Colonic mucosa (tissue), 4 donors: ENCODE data around the gene RAB33A. TPM values are rescaled to one million over a fixed set of nuclear protein-coding genes. Genes with fewer than 3 reads are reported as not detected.
"Not testable (repeated sequence)": the region's sequence is repeated elsewhere in the genome, so short reads cannot be mapped to it uniquely, and the experiment has no call there.

Experiments used
- DNase-seq: peaks from one replicate; pipeline ENCODE4 v3.0.0-alpha.2; 2020
- H3K27ac ChIP-seq: fragments of 200-600 bp; one replicate; pipeline ENCODE4 v1.8.0; 2021
- H3K27me3 ChIP-seq: fragments of 200-600 bp; one replicate; pipeline ENCODE4 v1.8.0; 2021
- H3K36me3 ChIP-seq: fragments of 200-600 bp; one replicate; pipeline ENCODE4 v1.8.0; 2021
- H3K4me1 ChIP-seq: fragments of 200-600 bp; one replicate; pipeline ENCODE4 v1.8.0; 2021; ENCODE audit warnings: mild to moderate bottlenecking
- H3K4me3 ChIP-seq: fragments of 200-600 bp; one replicate; pipeline ENCODE4 v1.8.0; 2021
- H3K9ac ChIP-seq, 2 donors: one replicate each; pipeline ENCODE4 v1.7.0; 2013; ENCODE audit warnings: control low read depth in 2 of 2, low read depth in 2 of 2, low read length in 2 of 2
- H3K9me3 ChIP-seq: fragments of 200-600 bp; one replicate; pipeline ENCODE4 v1.8.0; 2021
- CTCF ChIP-seq: fragments of 200-600 bp; IDR thresholded peaks from one replicate; pipeline ENCODE4 v1.8.0; 2022; ENCODE audit warnings: antibody characterized with exemption, mild to moderate bottlenecking
- intact Hi-C: fragments of 100-400 bp; cut with DNase I; formaldehyde crosslinking; loops from one replicate; pipeline ENCODE4 v1.14.1; 2022
- total RNA-seq, 2 donors: library from RNA; stranded (reverse); fragmentation: NEBNext Ultra II Directional in 1 of 2; extraction: Animal tissue kit (Norgen Biotek cat#: 25700) in 1 of 2; gene quantifications; one replicate each; pipeline ENCODE4 v1.2.1, GENCODE V29; 2021
- donor health status: healthy.
- donor health status: DM: no; HTN: no; CAD: no.
- donor health status: DM: no; HTN: no; CAD: no.

RAB33A gene
- total RNA-seq, 2 donors from 2014 or later: 0.50 TPM; not detected in 1

DNA sequence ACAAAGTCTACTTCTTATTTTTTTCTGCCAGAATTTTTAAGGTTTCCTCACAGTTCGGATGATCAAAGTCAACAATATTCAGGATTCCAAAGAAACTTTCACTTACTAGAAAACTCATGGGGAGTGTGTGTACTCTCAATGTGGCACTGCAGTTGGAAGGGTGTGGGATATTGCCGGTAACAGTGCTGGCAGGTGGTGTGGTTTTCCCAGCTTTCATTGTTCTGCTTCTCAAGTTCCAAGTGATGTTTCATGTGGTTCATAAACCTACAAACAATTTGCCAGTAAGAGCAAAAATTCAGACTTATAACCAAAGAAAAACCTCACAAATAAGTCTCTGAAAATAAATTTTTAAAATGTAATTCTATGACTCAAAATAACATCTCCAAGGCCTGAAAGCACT lies 57.1 kb downstream of the RAB33A start:
- TF ChIP-seq CTCF: no peak
- no peak overlapping the region for H3K27ac ChIP-seq
- intact Hi-C loops: no loop called here

DNA sequence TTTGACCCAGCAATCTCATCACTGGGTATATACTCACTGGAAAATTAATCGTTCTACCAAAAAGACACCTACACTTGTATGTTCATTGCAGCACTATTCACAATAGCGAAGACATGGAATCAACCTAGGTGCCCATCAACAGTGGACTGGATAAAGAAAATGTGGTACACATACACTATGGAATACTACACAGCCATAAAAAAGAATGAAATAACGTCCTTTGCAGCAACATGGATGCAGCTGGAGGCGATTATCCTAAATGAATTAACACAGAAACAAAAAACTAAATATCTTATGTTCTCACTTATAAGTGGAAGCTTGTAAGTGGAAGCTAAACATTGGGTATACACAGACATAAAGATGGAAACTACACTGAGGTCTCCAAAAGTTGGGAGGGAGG lies 59.4 kb downstream of the RAB33A start:
- H3K4me1 ChIP-seq, DNase-seq, intact Hi-C loops: not testable (repeated sequence)

More for the DNA sequence above, 57.1 kb downstream of the RAB33A start:
- Histone ChIP-seq H3K36me3 (no peaks in the 10 kb centered on the region), H3K9ac (no peak overlapping the region), H3K4me3 (no peak overlapping the region), H3K9me3 (no peaks in the 10 kb centered on the region), H3K4me1 (no peaks in the 10 kb centered on the region), H3K27me3 (no peaks in the 10 kb centered on the region)
- no peak for DNase-seq

More for the DNA sequence above, 59.4 kb downstream of the RAB33A start:
- not testable (repeated sequence) for H3K9ac ChIP-seq, H3K36me3 ChIP-seq, H3K27ac ChIP-seq, H3K4me3 ChIP-seq, H3K9me3 ChIP-seq, H3K27me3 ChIP-seq

Other genes starting within 250 kb of the RAB33A start
- 10 to 100 TPM in 1 of 2 donors, 1 to 10 TPM in 1; 8.3 to 14.4 TPM for gene BCORL1, start 189.3 kb upstream of the RAB33A start, total RNA-seq
- gene ELF4, start 61.5 kb upstream of the RAB33A start, total RNA-seq: 10 to 100 TPM; 30.6 to 42.4 TPM
- gene AIFM1, start 6.1 kb upstream of the RAB33A start, total RNA-seq: 10 to 100 TPM; 85.2 to 89.0 TPM
- 1 to 10 TPM; 2.1 to 2.4 TPM for gene ZNF280C, start 96.9 kb downstream of the RAB33A start, total RNA-seq
- gene SLC25A14, start 168.0 kb downstream of the RAB33A start, total RNA-seq: 1 to 10 TPM; 6.4 to 7.1 TPM
- under 1 TPM; 0.32 to 0.52 TPM for gene GPR119, start 213.7 kb downstream of the RAB33A start, total RNA-seq
- gene RBMX2, start 230.0 kb downstream of the RAB33A start, total RNA-seq: 10 to 100 TPM; 11.7 to 14.9 TPM